GM21423 (cell line): ENCODE results near the gene CA5A.

Source experiments
- ATAC-seq: cut with Tn5 transposase; IDR thresholded peaks from one replicate; pipeline ENCODE4 v1.9.1; 2021; ENCODE audit warnings: mild to moderate bottlenecking, moderate library complexity; ENCODE audit not compliant: unreplicated experiment

The CA5A gene

GRCh38 chr16:87854053-87854906 is 82.0 kb downstream of the CA5A start:
- ATAC-seq = no peak

- no peak for ATAC-seq
Measured at GRCh38 chr16:87853411-87854052, 82.8 kb downstream of the CA5A start.

GRCh38 chr16:87851601-87852000 is 84.7 kb downstream of the CA5A start:
- no peak for ATAC-seq

GRCh38 chr16:87851141-87851587 is 85.2 kb downstream of the CA5A start:
- no peak for ATAC-seq

GRCh38 chr16:87850009-87851006 is 86.0 kb downstream of the CA5A start:
- no peak for ATAC-seq

GRCh38 chr16:87849419-87850008 is 86.8 kb downstream of the CA5A start:
- ATAC-seq = no peak

- no peak for ATAC-seq
Measured at GRCh38 chr16:87848676-87849345, 87.5 kb downstream of the CA5A start.

GRCh38 chr16:87847785-87848675 is 88.3 kb downstream of the CA5A start:
- ATAC-seq = no peak

- no peak for ATAC-seq
Measured at GRCh38 chr16:87847467-87847784, 88.9 kb downstream of the CA5A start.

- no peak for ATAC-seq
Measured at GRCh38 chr16:87846705-87847466, 89.4 kb downstream of the CA5A start.

GRCh38 chr16:87845807-87846619 is 90.3 kb downstream of the CA5A start:
- no peak for ATAC-seq

GRCh38 chr16:87845213-87845612 is 91.1 kb downstream of the CA5A start:
- no peak for ATAC-seq

- ATAC-seq = no peak
Measured at GRCh38 chr16:87844809-87845208, 91.5 kb downstream of the CA5A start.

GRCh38 chr16:87844120-87844733 is 92.1 kb downstream of the CA5A start:
- no peak for ATAC-seq

GRCh38 chr16:87843678-87844105 is 92.6 kb downstream of the CA5A start:
- no peak for ATAC-seq

- no peak for ATAC-seq
Measured at GRCh38 chr16:87842209-87842869, 94.0 kb downstream of the CA5A start.
